Uterus (tissue), 2 donors: ENCODE measurements around the gene PCSK7.

Experiments
- CTCF ChIP-seq, 4 experiments: fragments of 200-600 bp in 2 of 4; fragments of 450-650 bp in 2 of 4; sonication (generic) in 2 of 4; IDR thresholded peaks; one replicate each; pipeline ENCODE4 v1.5.1; 2016 to 2019; ENCODE audit warnings: antibody characterized with exemption in 4 of 4, mild to moderate bottlenecking in 2 of 4, moderate library complexity in 1 of 4
- POLR2A ChIP-seq, 2 donors: fragments of 450-650 bp; IDR thresholded peaks; one replicate each; pipeline ENCODE4 v1.6.1; 2016; ENCODE audit warnings: antibody characterized with exemption in 2 of 2, mild to moderate bottlenecking in 1 of 2, moderate library complexity in 1 of 2

DNA sequence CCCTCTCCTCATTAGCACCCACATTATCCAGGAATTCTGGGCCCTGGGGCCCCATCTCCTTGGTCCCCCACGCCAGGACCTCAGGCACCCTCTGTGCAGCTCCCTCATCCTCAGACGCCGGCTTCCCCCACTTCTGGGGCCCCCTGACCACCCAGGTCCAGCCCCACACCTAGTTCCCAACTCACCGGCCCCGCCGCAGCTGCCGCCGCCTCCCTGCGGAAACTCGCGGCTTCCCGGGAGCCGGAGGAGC, at the start of gene PCSK7:
- TF ChIP-seq CTCF (IDR thresholded peaks at IDR 0.05) (no peak), POLR2A (IDR thresholded peaks at IDR 0.05) (no peak)
